ENCODE data around the gene NHSL2.

- no peak for TF ChIP-seq CTCF (IDR thresholded peaks at IDR 0.05; ENCODE audit: borderline replicate concordance, extremely low read depth, low read length, poor library complexity, severe bottlenecking)
- TF ChIP-seq EZH2 (IDR thresholded peaks at IDR 0.05; ENCODE audit: borderline replicate concordance, low read depth, low read length, severe bottlenecking): no peak
These were observed 689 bp upstream of the NHSL2 start for GRCh38 chrX:71909956-71910355.

Data from DND-41 (cell line).